K562 (cell line): ENCODE results near the gene EPN2. TPM values are rescaled to one million over a fixed set of nuclear protein-coding genes. Genes with fewer than 3 reads are reported as not detected.

Source experiments
- ATAC-seq: fragments of 200-7000 bp; cut with Tn5 transposase; 3 replicates; pipeline ENCODE4 v1.9.1; 2020; ENCODE audit warnings: moderate library complexity
- BruUV-seq: library from RNA; stranded (reverse); fragments of 400-500 nt; replicated peaks from 2 replicates; lab custom pipeline; 2021; lab: Mats Ljungman, UMichigan
- CTCF ChIA-PET: fragments of 300-600 bp; formaldehyde crosslinking; extraction: SDS; loops from one replicate; lab custom pipeline; 2021; ENCODE audit warnings: low intra/inter-chr PET ratio; lab: Yijun Ruan, JAX
- POLR2A ChIA-PET: fragments of 300-600, 350-650 bp; sonication (Branson Sonifier 250); formaldehyde crosslinking; extraction: SDS; loops from one replicate; lab custom pipeline; 2021; ENCODE audit warnings: antibody characterized with exemption, inconsistent platforms; lab: Yijun Ruan, JAX
- DNase-seq, 4 experiments: peaks; one replicate each; pipeline versions ENCODE4 v3.0.0 to v3.0.0-alpha.2; 2011 to 2018; ENCODE audit warnings: low spot score in 3 of 4, mixed read lengths in 3 of 4; ENCODE audit errors: extremely low read depth in 1 of 4
- FAIRE-seq: peaks from 2 replicates; lab custom pipeline; 2011; peaks lifted over from hg19 to GRCh38; lab: Jason Lieb, UNC
- H2AFZ ChIP-seq: 2 replicates; pipeline ENCODE4 v1.6.0; 2011; ENCODE audit warnings: low read depth, low read length, control low read depth, inconsistent platforms
- H3K27ac ChIP-seq: fragments of 200-600 bp; 3 replicates; pipeline ENCODE4 v1.8.0; 2011; ENCODE audit warnings: low read depth, mild to moderate bottlenecking, control low read depth, inconsistent platforms, low read length, moderate library complexity, mixed read lengths; ENCODE audit errors: extremely low read depth
- H3K27me3 ChIP-seq, 2 experiments: fragments of 300-600 bp in 1 of 2; 2 replicates in 1 of 2; 3 replicates in 1 of 2; pipeline versions ENCODE4 v1.6.0 to v1.8.0; 2011; ENCODE audit warnings: inconsistent platforms in 2 of 2, low read length in 2 of 2, mild to moderate bottlenecking in 1 of 2, mixed read lengths in 1 of 2, moderate library complexity in 1 of 2; ENCODE audit not compliant: control insufficient read depth in 2 of 2, insufficient read depth in 2 of 2
- H3K36me3 ChIP-seq: fragments of 300-600 bp; 3 replicates; pipeline ENCODE4 v1.8.0; 2011; ENCODE audit warnings: mild to moderate bottlenecking, low read length, inconsistent platforms; ENCODE audit not compliant: control insufficient read depth, insufficient read depth
- H3K4me1 ChIP-seq, 2 experiments: fragments of 200-600 bp in 1 of 2; replicated peaks in 1 of 2; 2 replicates in 1 of 2; 3 replicates in 1 of 2; pipeline versions ENCODE4 v1.5.1 to v1.8.0; 2011; ENCODE audit warnings: inconsistent platforms in 2 of 2, low read length in 2 of 2, mild to moderate bottlenecking in 1 of 2, mixed read lengths in 1 of 2, moderate library complexity in 1 of 2; ENCODE audit not compliant: control insufficient read depth in 2 of 2, insufficient read depth in 2 of 2
- H3K4me2 ChIP-seq: 2 replicates; pipeline ENCODE4 v1.6.1; 2011; ENCODE audit warnings: low read length, control low read depth, inconsistent platforms, mixed read lengths; ENCODE audit not compliant: insufficient read depth
- H3K4me3 ChIP-seq: fragments of 200-600 bp; sonication (generic), shearing (Covaris generic); 2 replicates; pipeline ENCODE4 v1.5.1; 2016; ENCODE audit warnings: control low read depth, inconsistent platforms
- H3K79me2 ChIP-seq: fragments of 200-600 bp; 3 replicates; pipeline ENCODE4 v1.8.0; 2011; ENCODE audit warnings: low read length, inconsistent platforms; ENCODE audit not compliant: control insufficient read depth, insufficient read depth
- H3K9ac ChIP-seq, 2 experiments: 2 replicates each; pipeline versions ENCODE4 v1.6.0 to v1.6.1; 2011; ENCODE audit warnings: low read depth in 2 of 2, low read length in 2 of 2, control low read depth in 1 of 2, inconsistent platforms in 1 of 2, mild to moderate bottlenecking in 1 of 2, mixed read lengths in 1 of 2; ENCODE audit not compliant: insufficient read depth in 1 of 2
- H3K9me1 ChIP-seq: one replicate; pipeline ENCODE4 v1.6.0; 2011; ENCODE audit warnings: inconsistent platforms, mild to moderate bottlenecking, low read length, moderate library complexity; ENCODE audit not compliant: control insufficient read depth, insufficient read depth
- H3K9me3 ChIP-seq: replicated peaks from 2 replicates; pipeline ENCODE4 v1.5.1; 2011; ENCODE audit warnings: low read depth, low read length, inconsistent platforms; ENCODE audit not compliant: control insufficient read depth, insufficient read depth
- H4K20me1 ChIP-seq: replicated peaks from 2 replicates; pipeline ENCODE4 v1.6.1; 2011; ENCODE audit warnings: low read length, inconsistent platforms, mixed read lengths; ENCODE audit not compliant: control insufficient read depth, insufficient read depth
- FOXK1 ChIP-seq: sonication (generic); formaldehyde crosslinking; IDR thresholded peaks from 2 replicates; pipeline ENCODE4 v1.8.0; 2022; ENCODE audit warnings: missing genetic modification reagents, mild to moderate bottlenecking, borderline replicate concordance
- GTF2B ChIP-seq: IDR thresholded peaks from 2 replicates; pipeline ENCODE4 v1.6.1; 2011; ENCODE audit not compliant: insufficient read length; ENCODE audit errors: extremely low read depth
- LCOR ChIP-seq: sonication (generic); formaldehyde crosslinking; IDR thresholded peaks from 2 replicates; pipeline ENCODE4 v1.8.0; 2022; ENCODE audit warnings: mild to moderate bottlenecking, missing genetic modification reagents
- NFE2 ChIP-seq: IDR thresholded peaks from 2 replicates; pipeline ENCODE4 v1.6.1; 2014; ENCODE audit warnings: antibody characterized with exemption, low read depth
- OTX1 ChIP-seq: fragments of 450-650 bp; formaldehyde crosslinking; IDR thresholded peaks from 2 replicates; pipeline ENCODE4 v1.4.0; 2022; ENCODE audit warnings: mild to moderate bottlenecking
- POU5F1 ChIP-seq: fragments of 150-350 bp; IDR thresholded peaks from 2 replicates; pipeline ENCODE4 v1.6.1; 2014; ENCODE audit warnings: borderline replicate concordance, low read length, low read depth, mild to moderate bottlenecking; ENCODE audit not compliant: partially characterized antibody
- PRDM10 ChIP-seq: fragments of 450-650 bp; IDR thresholded peaks from 2 replicates; pipeline ENCODE4 v1.6.1; 2018; ENCODE audit not compliant: partially characterized antibody
- SIRT6 ChIP-seq: IDR thresholded peaks from one replicate; pipeline ENCODE4 v1.6.1; 2012; ENCODE audit warnings: low read depth, mild to moderate bottlenecking, control low read depth, inconsistent platforms, low read length, moderate library complexity
- ZNF263 ChIP-seq: sonication (generic); formaldehyde crosslinking; IDR thresholded peaks from 2 replicates; pipeline ENCODE4 v1.8.0; 2022; ENCODE audit warnings: mild to moderate bottlenecking, missing genetic modification reagents, borderline replicate concordance
- ZNF311 ChIP-seq: fragments of 250-450 bp; sonication (Bioruptor Pico); IDR thresholded peaks from 2 replicates; pipeline ENCODE4 v1.4.0; 2020; ENCODE audit warnings: mild to moderate bottlenecking, moderate library complexity
- WGBS: fragments of 100-300 bp; shearing (Covaris generic); methylation state at CpG from one replicate; pipeline ENCODE4 v1.1.6; 2016; ENCODE audit warnings: low coverage, mixed read lengths; ENCODE audit not compliant: insufficient coverage; ENCODE audit errors: missing lambda C conversion rate; 5-methylcytosine and 5-hydroxymethylcytosine counted together
- in situ Hi-C: fragments of 300-500 bp; cut with MboI; formaldehyde crosslinking; loops from 4 replicates; pipeline ENCODE4 v1.15.0; 2018; ENCODE audit warnings: inconsistent platforms, mixed read lengths
- intact Hi-C: fragments of 100-400 bp; cut with micrococcal nuclease; formaldehyde crosslinking; loops from 2 replicates; pipeline ENCODE4 v1.14.2; 2022
- polyA plus RNA-seq, 8 experiments: library from polyadenylated mRNA; depleted of rRNA in 4 of 8; stranded (reverse) in 5 of 8; unstranded in 3 of 8; fragments of >200 nt; fragmentation: Nextera tagmentation in 2 of 8; fragmentation: Illumina TruSeq in 1 of 8; extraction: Ambion mirVana in 2 of 8; extraction: Trizol in 1 of 8; gene quantifications; 2 replicates each; pipeline versions ENCODE4 v1.2.1 to v1.2.3, GENCODE V29; 2011 to 2014; ENCODE audit warnings: inconsistent platforms in 1 of 8, missing spikeins in 1 of 8
- total RNA-seq, 7 experiments: library from RNA; depleted of rRNA in 6 of 7; stranded (reverse); fragments of >200 nt in 6 of 7; fragmentation: Illumina TruSeq in 2 of 7; extraction: Trizol in 2 of 7; gene quantifications; 2 replicates each; pipeline versions ENCODE4 v1.2.1 to v1.2.3, GENCODE V29; 2011 to 2021; ENCODE audit warnings: low replicate concordance in 1 of 7

Gene EPN2
- total and polyA plus RNA-seq, 9 of the 15 experiments (the other 6 are each of a cell fraction or from before 2014, with no cell fraction given), result 1.0 to 12.9 (median 8.9) TPM

DNA sequence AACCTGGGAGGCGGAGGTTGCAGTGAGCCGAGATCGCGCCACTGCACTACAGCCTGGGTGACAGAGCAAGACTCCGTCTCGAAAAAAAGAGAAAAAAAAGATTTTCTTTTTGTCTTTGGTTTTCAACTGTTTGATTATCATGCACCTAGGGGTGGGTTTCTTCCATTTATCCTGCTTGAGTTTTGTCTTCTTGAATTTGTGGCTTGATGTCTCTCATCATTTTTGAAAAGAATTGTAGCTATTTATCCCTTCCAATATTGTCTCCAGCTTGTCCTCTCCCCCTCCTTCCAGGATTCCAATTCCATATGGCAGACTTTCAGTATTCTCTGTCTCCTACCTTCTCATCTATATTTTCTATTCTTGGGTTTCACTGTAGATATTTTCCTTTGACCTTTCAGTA lies 117.6 kb downstream of the EPN2 start:
- FAIRE-seq, result no peak

DNA sequence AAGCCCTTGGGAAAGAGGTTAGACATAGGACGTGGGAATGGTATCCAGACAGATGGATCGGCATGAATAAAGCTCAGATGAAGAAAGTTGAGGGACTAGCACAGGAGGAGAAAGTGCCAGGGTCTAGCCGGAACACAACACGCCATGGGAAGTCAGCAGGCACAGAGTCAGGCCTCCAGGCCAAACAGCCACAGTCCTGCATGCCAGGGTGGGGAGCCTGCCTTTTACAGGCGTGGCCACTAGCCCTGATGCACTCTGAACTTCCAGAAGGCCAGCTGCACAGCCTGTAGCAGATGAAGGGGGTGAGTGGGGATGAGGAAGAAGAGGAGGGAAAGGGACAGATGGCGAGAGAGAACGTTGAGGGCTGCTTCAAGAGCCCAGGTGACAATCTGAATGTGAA lies 120.2 kb downstream of the EPN2 start:
- Histone ChIP-seq H3K79me2 (peaks cover 9% of the 10 kb centered on the region; the same call in 2 of the 3 replicates), H3K27me3 (no peaks in the 10 kb centered on the region), H3K9ac (no peak overlapping the region), H3K9me3 (no peaks in the 10 kb centered on the region), H4K20me1 (no peaks in the 10 kb centered on the region), H3K4me2 (no peak overlapping the region), H3K9me1 (no peaks in the 10 kb centered on the region), H3K27ac (no peak overlapping the region), H3K4me3 (no peak overlapping the region), H3K4me1 (peaks cover 6 to 9% of the 10 kb centered on the region in 2 experiments; a peak in 4 of 5 replicates), H3K36me3 (no peaks in the 10 kb centered on the region), H2AFZ (no peak overlapping the region)
- ATAC-seq (no peak), DNase-seq (no peak), FAIRE-seq (no peak)
- ChIA-PET CTCF (no interaction called here), POLR2A (no interaction called here)
- 90% methylated on average over 4 of the region's 7 CpGs for WGBS
- intact Hi-C loops (no loop called here), in situ Hi-C loops (no loop called here)
- BruUV-seq, result no TSS peak
- TF ChIP-seq PRDM10 (no peak), ZNF311 (CRISPR knock-in tag) (no peak), FOXK1 (CRISPR knock-in tag) (no peak), OTX1 (CRISPR knock-in tag) (no peak), ZNF263 (CRISPR knock-in tag) (no peak)

More for the DNA sequence above, 117.6 kb downstream of the EPN2 start:
- TF ChIP-seq NFE2 (no peak), GTF2B (no peak), POU5F1 (no peak), SIRT6 (no peak), LCOR (CRISPR knock-in tag) (no peak)
- no peak overlapping the region for H2AFZ ChIP-seq
- DNase-seq (no peak), ATAC-seq (no peak)
- no peak overlapping the region for H3K27ac ChIP-seq
- no peak overlapping the region for H3K4me2 ChIP-seq
- no peaks in the 10 kb centered on the region for H4K20me1 ChIP-seq
- ChIA-PET POLR2A (interaction anchor here (1.2 kb wide), 1 partner anchor 21 kb away, joined by 4 read pairs; no protein-coding TSS in a partner anchor), CTCF (no interaction called here)
- no peaks in the 10 kb centered on the region for H3K4me1 ChIP-seq
- intact Hi-C loops (no loop called here), in situ Hi-C loops (no loop called here)
- BruUV-seq, result no TSS peak
- no peaks in the 10 kb centered on the region for H3K27me3 ChIP-seq
- 40% methylated on average over 2 of the region's 6 CpGs for WGBS
- no peak overlapping the region for H3K9ac ChIP-seq
- no peaks in the 10 kb centered on the region for H3K36me3 ChIP-seq
- H3K79me2 ChIP-seq, result no peaks in the 10 kb centered on the region
- no peak overlapping the region for H3K4me3 ChIP-seq
- H3K9me3 ChIP-seq, result no peaks in the 10 kb centered on the region
- H3K9me1 ChIP-seq, result no peaks in the 10 kb centered on the region
